CD14-positive monocyte (primary cell): ENCODE data around the gene PLCB2. TPM values are rescaled to one million over a fixed set of nuclear protein-coding genes. Genes with fewer than 3 reads are reported as not detected.

Experiments
- DNase-seq, 3 donors: peaks; one replicate each; pipeline ENCODE4 v3.0.0-alpha.2; 2011 to 2022
- H2AFZ ChIP-seq: 2 replicates; pipeline ENCODE4 v1.6.0; 2012; ENCODE audit warnings: mild to moderate bottlenecking, low read depth, low read length, inconsistent platforms; ENCODE audit not compliant: insufficient read depth, poor library complexity, severe bottlenecking
- H3K27ac ChIP-seq, 2 donors: 1 replicate in 1 of 2; 2 replicates in 1 of 2; pipeline ENCODE4 v1.5.1; 2012 to 2013; ENCODE audit warnings: low read length in 2 of 2, control low read depth in 1 of 2, inconsistent platforms in 1 of 2, low read depth in 1 of 2, mild to moderate bottlenecking in 1 of 2
- H3K27me3 ChIP-seq, 2 donors: one replicate each; pipeline versions ENCODE4 v1.6.0 to v1.6.1; 2011 to 2013; ENCODE audit warnings: low read length in 2 of 2; ENCODE audit not compliant: control insufficient read depth in 2 of 2, insufficient read depth in 2 of 2
- H3K36me3 ChIP-seq, 2 donors: replicated peaks in 1 of 2; 1 replicate in 1 of 2; 2 replicates in 1 of 2; pipeline versions ENCODE4 v1.5.1 to v1.6.1; 2012 to 2013; ENCODE audit warnings: low read length in 2 of 2, control low read depth in 1 of 2, inconsistent platforms in 1 of 2, mild to moderate bottlenecking in 1 of 2; ENCODE audit not compliant: insufficient read depth in 2 of 2, control insufficient read depth in 1 of 2
- H3K4me1 ChIP-seq, 2 donors: 1 replicate in 1 of 2; 2 replicates in 1 of 2; pipeline versions ENCODE4 v1.5.1 to v1.6.1; 2012 to 2013; ENCODE audit warnings: low read length in 2 of 2, control low read depth in 1 of 2, inconsistent platforms in 1 of 2, mild to moderate bottlenecking in 1 of 2, moderate library complexity in 1 of 2; ENCODE audit not compliant: insufficient read depth in 2 of 2, control insufficient read depth in 1 of 2
- H3K4me2 ChIP-seq: replicated peaks from 2 replicates; pipeline ENCODE3; 2012; ENCODE audit warnings: low read length, moderate library complexity, mild to moderate bottlenecking; ENCODE audit not compliant: poor library complexity, severe bottlenecking; ENCODE audit errors: extremely low read depth
- H3K4me3 ChIP-seq, 3 experiments: fragments of 200-600 bp in 1 of 3; sonication (generic) in 1 of 3; replicated peaks in 1 of 3; 1 replicate in 2 of 3; 2 replicates in 1 of 3; pipeline ENCODE4 v1.5.1; 2011 to 2013; ENCODE audit warnings: low read length in 3 of 3, mild to moderate bottlenecking in 3 of 3, control low read depth in 2 of 3, low read depth in 2 of 3, inconsistent platforms in 1 of 3, moderate library complexity in 1 of 3
- H3K79me2 ChIP-seq: 2 replicates; pipeline ENCODE4 v1.6.0; 2012; ENCODE audit warnings: mild to moderate bottlenecking, control low read depth, inconsistent platforms, low read length, moderate library complexity; ENCODE audit not compliant: insufficient read depth
- H3K9ac ChIP-seq: 2 replicates; pipeline ENCODE4 v1.6.0; 2017; ENCODE audit warnings: low read length, mild to moderate bottlenecking; ENCODE audit not compliant: insufficient read depth, poor library complexity, severe bottlenecking
- H3K9me3 ChIP-seq, 2 donors: replicated peaks in 1 of 2; 1 replicate in 1 of 2; 2 replicates in 1 of 2; pipeline versions ENCODE4 v1.5.1 to v1.6.1; 2012 to 2013; ENCODE audit warnings: low read length in 2 of 2, control low read depth in 1 of 2; ENCODE audit not compliant: control insufficient read depth in 1 of 2, insufficient read depth in 1 of 2
- H4K20me1 ChIP-seq: 2 replicates; pipeline ENCODE4 v1.6.0; 2012; ENCODE audit warnings: mild to moderate bottlenecking, low read length, control low read depth, moderate library complexity; ENCODE audit not compliant: insufficient read depth
- H3K27ac Mint-ChIP-seq, 7 donors: one replicate each; pipeline ENCODE4 v1.8.0; 2020; ENCODE audit warnings: mild to moderate bottlenecking in 7 of 7, mixed read lengths in 7 of 7, moderate library complexity in 6 of 7, inconsistent platforms in 2 of 7
- H3K27me3 Mint-ChIP-seq, 3 donors: one replicate each; pipeline ENCODE4 v1.8.0; 2021 to 2022; ENCODE audit warnings: low read depth in 3 of 3, mild to moderate bottlenecking in 3 of 3, mixed read lengths in 3 of 3, moderate library complexity in 3 of 3, inconsistent platforms in 1 of 3
- H3K36me3 Mint-ChIP-seq, 2 donors: one replicate each; pipeline ENCODE4 v1.8.0; 2020; ENCODE audit warnings: mixed read lengths in 2 of 2, inconsistent platforms in 1 of 2, mild to moderate bottlenecking in 1 of 2
- H3K4me1 Mint-ChIP-seq: one replicate; pipeline ENCODE4 v1.8.0; 2020; ENCODE audit warnings: mild to moderate bottlenecking, mixed read lengths
- H3K4me3 Mint-ChIP-seq, 2 donors: one replicate each; pipeline ENCODE4 v1.8.0; 2020; ENCODE audit warnings: mild to moderate bottlenecking in 2 of 2, mixed read lengths in 2 of 2, moderate library complexity in 1 of 2
- H3K9me3 Mint-ChIP-seq, 7 donors: one replicate each; pipeline ENCODE4 v1.8.0; 2020 to 2022; ENCODE audit warnings: mixed read lengths in 7 of 7, mild to moderate bottlenecking in 6 of 7, moderate library complexity in 6 of 7, inconsistent platforms in 2 of 7
- CTCF ChIP-seq: fragments of 200-600 bp; IDR thresholded peaks from one replicate; pipeline ENCODE4 v1.8.0; 2022; ENCODE audit warnings: antibody characterized with exemption, mild to moderate bottlenecking
- WGBS: methylation state at CpG from one replicate; pipeline ENCODE4 v1.1.5; 2013; ENCODE audit warnings: missing lambda C conversion rate; ENCODE audit not compliant: insufficient coverage; 5-methylcytosine and 5-hydroxymethylcytosine counted together
- intact Hi-C, 2 donors: fragments of 100-400 bp; cut with micrococcal nuclease; formaldehyde crosslinking; loops; one replicate each; pipeline versions ENCODE4 v1.15.0 to v1.15.1; 2023
- polyA plus RNA-seq, 3 donors: library from polyadenylated mRNA; depleted of rRNA in 1 of 3; unstranded in 2 of 3; stranded (reverse) in 1 of 3; fragments of 300-500 nt in 2 of 3; fragments of >200 nt in 1 of 3; fragmentation: Illumina TruSeq in 2 of 3; gene quantifications; 1 replicate in 2 of 3; 2 replicates in 1 of 3; pipeline ENCODE4 v1.2.3, GENCODE V29; 2012 to 2021

Gene PLCB2
- polyA plus RNA-seq, 3 donors = 56.5 to 1,191 (median 74.5) TPM

- H3K9me3 Mint-ChIP-seq = no peaks in the 10 kb centered on the region
- WGBS = 92% methylated on average over 4 of the region's 4 CpGs
- no peak for TF ChIP-seq CTCF
- Histone ChIP-seq H3K4me1 (no peaks in the 10 kb centered on the region), H3K9me3 (no peaks in the 10 kb centered on the region), H3K27ac (no peak overlapping the region), H3K9ac (no peak overlapping the region), H3K79me2 (no peaks in the 10 kb centered on the region), H4K20me1 (no peaks in the 10 kb centered on the region), H3K4me2 (no peak overlapping the region), H2AFZ (no peak overlapping the region), H3K36me3 (no peaks in the 10 kb centered on the region), H3K27me3 (no peaks in the 10 kb centered on the region), H3K4me3 (no peak overlapping the region)
- no peak overlapping the region for H3K4me3 Mint-ChIP-seq
- H3K36me3 Mint-ChIP-seq = no peaks in the 10 kb centered on the region
- DNase-seq = no peak
- peaks cover 2 to 9% (median 3%) of the 10 kb centered on the region in 3 donors for H3K27me3 Mint-ChIP-seq
- peaks cover 6% of the 10 kb centered on the region for H3K4me1 Mint-ChIP-seq
- intact Hi-C loops = no loop called here
- H3K27ac Mint-ChIP-seq = no peak overlapping the region
These were observed 40.1 kb downstream of the PLCB2 start for GRCh38 chr15:40267670-40268069.

- no peak overlapping the region for H3K4me3 Mint-ChIP-seq
- no peaks in the 10 kb centered on the region for H4K20me1 ChIP-seq
- H3K9me3 Mint-ChIP-seq = no peaks in the 10 kb centered on the region
- no peak overlapping the region for H3K4me2 ChIP-seq
- peak overlapping the region in 2 of 7 donors; percentile 57 to 58 for H3K27ac Mint-ChIP-seq
- intact Hi-C loops = no loop called here
- no peak overlapping the region for H3K9ac ChIP-seq
- no peaks in the 10 kb centered on the region for H3K79me2 ChIP-seq
- H3K4me1 Mint-ChIP-seq = peaks cover 6% of the 10 kb centered on the region
- peaks cover 2 to 12% (median 2%) of the 10 kb centered on the region in 3 donors for H3K27me3 Mint-ChIP-seq
- no peaks in the 10 kb centered on the region for H3K36me3 ChIP-seq
- no peaks in the 10 kb centered on the region for H3K4me1 ChIP-seq
- no peaks in the 10 kb centered on the region for H3K36me3 Mint-ChIP-seq
- WGBS = 71% methylated on average over 4 of the region's 7 CpGs
- TF ChIP-seq CTCF = no peak
- H3K4me3 ChIP-seq = no peak overlapping the region
- peak; percentile 32 to 56 (median 40) for DNase-seq
- H3K9me3 ChIP-seq = no peaks in the 10 kb centered on the region
- no peak overlapping the region for H3K27ac ChIP-seq
- H2AFZ ChIP-seq = peak overlapping the region; percentile 29
- no peaks in the 10 kb centered on the region for H3K27me3 ChIP-seq
These were observed 40.9 kb downstream of the PLCB2 start for GRCh38 chr15:40266828-40267304.
